HG03135 (cell line): ENCODE measurements around the gene KRT4.
"Not testable (repeated sequence)": the region's sequence is repeated elsewhere in the genome, so short reads cannot be mapped to it uniquely, and the experiment has no call there.

Source experiments
- ATAC-seq: cut with Tn5 transposase; IDR thresholded peaks from one replicate; pipeline ENCODE4 v1.9.1; 2021; ENCODE audit warnings: mild to moderate bottlenecking, moderate library complexity; ENCODE audit not compliant: unreplicated experiment

KRT4 gene

GRCh38 chr12:52795332-52795674, 18.6 kb downstream of the KRT4 start:
- ATAC-seq = not testable (repeated sequence)

- ATAC-seq = no peak
Measured at GRCh38 chr12:52794479-52795331, 19.2 kb downstream of the KRT4 start.

GRCh38 chr12:52792185-52793029, 21.5 kb downstream of the KRT4 start:
- ATAC-seq = no peak

- ATAC-seq = no peak
Measured at GRCh38 chr12:52791271-52792184, 22.4 kb downstream of the KRT4 start.

- no peak for ATAC-seq
Measured at GRCh38 chr12:52790427-52791270, 23.3 kb downstream of the KRT4 start.

GRCh38 chr12:52789637-52790426, 24.1 kb downstream of the KRT4 start:
- ATAC-seq = no peak

GRCh38 chr12:52788876-52789636, 24.9 kb downstream of the KRT4 start:
- ATAC-seq = no peak

- ATAC-seq = no peak
Measured at GRCh38 chr12:52788192-52788875, 25.6 kb downstream of the KRT4 start.

- ATAC-seq = no peak
Measured at GRCh38 chr12:52787324-52788191, 26.4 kb downstream of the KRT4 start.

- no peak for ATAC-seq
Measured at GRCh38 chr12:52784909-52785308, 29.0 kb downstream of the KRT4 start.

GRCh38 chr12:52783563-52784316, 30.2 kb downstream of the KRT4 start:
- no peak for ATAC-seq

GRCh38 chr12:52782502-52782901, 31.4 kb downstream of the KRT4 start:
- ATAC-seq = no peak

GRCh38 chr12:52781399-52782082, 32.4 kb downstream of the KRT4 start:
- ATAC-seq = no peak

- ATAC-seq = no peak
Measured at GRCh38 chr12:52779914-52780313, 34.0 kb downstream of the KRT4 start.

- ATAC-seq = no peak
Measured at GRCh38 chr12:52778833-52779232, 35.1 kb downstream of the KRT4 start.

GRCh38 chr12:52777566-52777965, 36.4 kb downstream of the KRT4 start:
- ATAC-seq = no peak
